HG03457 (cell line): ENCODE measurements around the gene GRAMD4.

Experiments used
- ATAC-seq: cut with Tn5 transposase; IDR thresholded peaks from one replicate; pipeline ENCODE4 v1.9.1; 2021; ENCODE audit warnings: moderate number of reproducible peaks; ENCODE audit not compliant: unreplicated experiment

The GRAMD4 gene

DNA sequence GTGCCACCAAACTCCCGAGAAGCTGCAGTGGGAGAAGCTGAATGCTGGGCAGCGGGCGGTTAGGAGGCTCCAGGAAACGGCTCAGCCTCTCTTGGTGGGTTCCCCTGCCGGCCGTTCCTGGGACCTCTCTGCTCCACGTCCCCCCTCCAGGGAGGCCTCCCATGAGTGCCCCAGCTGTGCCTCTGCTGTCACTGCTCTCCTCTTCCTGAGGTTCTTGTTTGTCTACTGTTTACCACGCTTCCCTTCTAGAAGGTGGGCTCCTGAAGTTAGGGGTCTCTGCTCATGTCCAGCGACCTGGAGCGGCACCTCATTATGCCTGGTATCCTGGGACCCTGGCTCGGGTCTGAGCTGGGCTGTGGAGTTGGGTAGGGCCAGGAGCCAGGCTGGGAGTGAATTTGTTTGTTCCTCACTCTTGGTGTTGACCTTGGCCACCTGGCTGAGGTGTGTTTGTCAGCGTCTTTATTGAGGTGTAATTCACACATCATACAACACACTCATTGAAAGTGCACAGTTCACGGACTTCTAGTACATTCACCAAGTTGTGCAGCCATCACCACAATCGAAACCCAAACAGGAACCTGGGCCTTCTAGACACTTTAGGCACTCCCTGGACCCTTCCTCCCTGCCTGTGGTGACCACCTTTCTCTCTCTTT is 37.8 kb upstream of the GRAMD4 start:
- no peak for ATAC-seq

DNA sequence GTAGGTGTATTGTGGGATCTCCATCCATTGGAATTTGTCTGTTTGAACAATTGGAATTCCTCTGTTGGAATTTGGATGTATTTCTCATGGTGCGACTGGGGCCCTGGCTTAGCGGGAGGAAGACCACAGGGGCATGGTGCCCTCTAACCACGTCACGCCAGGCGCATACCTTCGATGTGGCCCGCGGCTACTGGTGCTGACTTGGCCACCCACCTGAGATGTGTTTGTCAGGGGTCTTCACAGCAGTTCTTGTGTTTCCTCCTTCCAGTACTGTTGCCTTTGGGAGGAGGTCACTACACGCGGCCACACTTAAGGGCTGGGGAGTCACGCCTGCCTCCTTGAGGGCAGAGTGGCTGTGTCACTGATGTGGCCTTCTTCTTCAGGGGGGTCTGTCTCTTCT is 36.6 kb upstream of the GRAMD4 start:
- no peak for ATAC-seq

DNA sequence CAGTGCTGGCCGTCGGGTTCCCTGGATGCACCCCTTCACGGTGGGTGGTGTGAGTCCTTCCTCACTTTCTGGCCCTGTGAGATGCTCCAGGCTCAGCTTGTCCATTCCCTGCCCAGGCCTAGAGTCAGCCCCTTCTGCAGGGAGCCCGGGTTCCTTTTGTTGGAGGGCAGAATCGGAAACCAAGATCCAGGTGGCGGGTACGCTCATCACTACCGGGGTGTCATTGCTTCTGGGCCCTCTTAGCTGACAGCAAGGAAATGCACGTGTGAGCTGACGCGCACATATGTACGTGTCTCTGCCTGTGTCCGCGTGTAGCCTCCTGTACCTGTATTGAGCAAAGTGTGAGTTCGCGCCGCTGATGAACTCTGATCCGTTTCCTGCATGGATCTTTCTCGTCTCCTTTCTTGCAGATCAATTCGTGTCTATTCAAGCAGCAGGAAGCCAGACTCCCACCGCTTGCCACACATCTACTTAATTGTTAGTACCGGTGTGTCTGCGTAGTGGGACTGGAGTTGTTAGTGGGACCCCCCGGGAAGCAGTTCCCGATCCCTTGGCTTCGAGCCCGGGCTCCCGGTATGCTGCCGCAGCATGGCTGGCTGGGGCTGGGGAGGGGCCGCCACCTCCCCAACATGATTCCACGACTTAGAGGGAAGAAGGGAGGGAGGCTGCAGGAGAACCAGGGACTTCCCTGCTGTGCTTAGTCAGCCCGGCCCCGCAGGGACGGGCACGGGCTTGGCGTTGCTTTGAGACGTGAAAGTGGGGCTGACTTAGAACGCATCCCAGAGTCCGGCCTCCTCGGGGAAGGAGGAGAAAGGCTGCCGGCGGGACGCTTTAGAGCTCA is 35.9 kb upstream of the GRAMD4 start:
- ATAC-seq: no peak

DNA sequence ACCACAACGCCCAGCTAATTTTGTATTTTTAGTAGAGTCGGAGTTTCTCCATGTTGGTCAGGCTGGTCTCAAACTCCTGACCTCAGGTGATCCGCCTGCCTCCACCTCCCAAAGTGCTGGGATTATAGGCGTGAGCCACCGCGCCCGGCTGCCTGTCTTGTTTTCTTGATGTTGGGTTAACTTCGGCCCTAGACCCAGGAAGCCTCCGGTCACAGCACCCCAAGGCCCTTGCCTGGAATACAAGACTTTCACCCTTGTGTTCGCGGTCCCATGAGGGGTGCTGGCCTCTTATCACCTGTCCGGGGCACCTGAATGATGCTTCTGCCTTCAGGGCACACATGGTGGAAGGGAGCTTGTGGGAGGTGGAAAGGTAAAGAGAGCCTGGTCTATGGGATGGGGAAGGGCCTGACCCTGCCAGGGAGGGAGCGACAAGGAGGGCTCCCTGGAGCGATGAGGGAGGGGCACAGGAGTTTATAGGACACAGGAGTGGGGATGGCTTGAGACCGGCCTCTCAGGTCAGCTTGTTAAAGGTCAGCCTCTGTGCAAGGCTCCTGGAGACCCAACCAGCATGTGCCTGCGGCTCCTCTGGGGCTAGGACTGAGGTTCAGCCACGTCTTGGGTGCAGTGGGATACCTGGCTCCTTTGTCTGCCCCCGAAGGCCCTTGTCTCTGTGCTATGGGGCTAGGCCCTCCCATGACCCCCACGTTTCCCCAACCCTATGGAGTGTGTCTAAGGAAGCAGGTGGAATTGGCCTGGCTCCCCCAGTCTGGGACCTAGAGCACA is 34.7 kb upstream of the GRAMD4 start:
- ATAC-seq: no peak

DNA sequence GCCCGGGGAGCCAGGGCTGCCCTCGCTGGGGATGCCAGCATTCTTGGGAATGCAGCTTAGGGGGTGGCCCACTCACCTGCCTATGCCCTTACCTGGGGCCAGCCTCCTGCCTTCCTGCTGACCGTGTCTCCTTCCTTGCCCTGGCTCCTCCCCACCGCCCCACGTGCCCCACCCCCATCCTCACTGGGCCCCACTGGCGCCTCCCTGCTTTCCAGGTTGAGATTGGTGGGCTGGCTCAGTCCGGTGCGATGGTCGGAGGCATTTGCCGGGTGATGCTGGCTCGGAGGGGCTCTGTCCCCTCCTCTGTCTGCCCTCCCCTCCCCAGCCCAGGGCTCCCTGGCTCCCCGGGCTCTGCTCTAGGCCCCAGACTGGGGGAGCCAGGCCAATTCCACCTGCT is 34.1 kb upstream of the GRAMD4 start:
- ATAC-seq: no peak

DNA sequence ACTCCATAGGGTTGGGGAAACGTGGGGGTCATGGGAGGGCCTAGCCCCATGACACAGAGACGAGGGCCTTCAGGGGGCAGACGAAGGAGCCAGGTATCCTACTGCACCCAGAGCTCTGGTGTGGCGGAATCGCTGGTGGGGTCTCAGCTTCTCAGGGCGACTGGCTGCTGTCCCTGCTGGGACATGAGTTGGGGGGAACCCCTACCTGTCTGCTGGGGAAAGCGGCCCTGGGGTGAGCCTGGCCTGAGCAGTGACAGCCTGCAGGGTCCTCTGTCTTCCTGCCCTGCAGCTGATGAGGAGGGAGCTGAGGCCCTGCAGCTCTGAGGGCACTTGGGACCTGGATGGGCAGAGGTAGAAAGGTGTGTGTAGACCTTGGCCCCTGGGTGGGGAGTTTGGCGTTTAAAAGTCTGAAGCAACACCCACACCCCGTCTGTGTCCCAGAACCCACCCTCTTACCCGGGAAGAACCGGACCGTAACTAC is 33.6 kb upstream of the GRAMD4 start:
- ATAC-seq: no peak

DNA sequence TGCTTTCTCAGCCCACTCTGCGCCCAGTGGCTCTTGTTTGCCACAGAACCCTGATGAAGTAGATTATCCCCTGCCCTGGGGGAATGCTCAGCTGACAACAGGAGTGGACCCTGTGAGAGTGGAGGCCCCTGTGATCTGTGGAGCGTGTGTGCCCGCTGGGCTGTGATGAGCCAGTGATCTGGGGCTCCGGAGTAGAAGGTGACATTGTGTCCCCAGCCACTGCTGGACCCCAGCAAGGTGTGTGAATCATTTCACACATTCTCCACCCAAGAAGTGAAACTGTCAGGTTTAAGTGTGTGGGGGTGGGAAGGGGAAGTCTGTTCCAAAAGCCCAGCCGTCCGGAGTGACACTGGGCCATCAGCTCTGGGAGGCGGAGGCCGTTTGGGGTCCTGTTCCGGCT is 33.1 kb upstream of the GRAMD4 start:
- ATAC-seq: peak; percentile 35

DNA sequence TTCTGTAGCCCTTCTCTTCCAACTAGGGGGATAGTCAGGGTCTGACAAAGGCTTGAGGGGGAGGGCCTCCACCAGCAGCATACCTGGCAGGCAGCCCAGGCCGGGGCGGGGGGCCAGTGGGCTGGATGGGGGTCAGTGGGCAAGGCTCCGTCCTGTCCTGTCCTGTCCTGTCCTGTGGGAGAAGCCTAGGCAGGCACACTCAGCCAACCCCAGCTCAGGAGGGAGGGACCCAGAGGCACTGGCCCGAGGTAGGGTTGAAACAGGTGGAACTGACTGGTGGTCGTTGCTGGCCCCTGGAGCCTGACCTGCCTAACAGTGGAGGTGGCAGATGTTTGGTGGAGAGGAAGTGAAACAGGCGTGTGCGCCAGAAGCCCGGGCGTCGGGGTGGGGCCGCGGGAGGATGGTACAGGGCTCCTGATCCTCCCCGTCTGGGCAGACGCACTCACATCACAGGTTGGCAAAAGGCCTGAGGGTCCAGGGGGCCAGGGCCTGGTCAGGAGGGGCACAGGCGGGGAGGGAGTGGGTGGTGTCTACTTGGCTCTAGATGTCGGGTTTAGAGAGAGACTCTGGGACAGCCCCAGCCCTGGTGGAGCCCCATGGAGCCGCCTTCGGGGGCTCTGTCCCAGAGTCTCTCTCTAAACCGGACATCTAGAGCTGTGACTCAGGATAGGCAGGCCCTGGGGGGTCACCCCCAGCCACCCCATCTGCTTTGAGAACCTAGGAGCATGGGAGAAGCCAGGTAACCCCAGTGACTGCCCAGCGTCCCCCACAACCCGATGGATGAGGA is 32.5 kb upstream of the GRAMD4 start:
- ATAC-seq: peak; percentile 36

DNA sequence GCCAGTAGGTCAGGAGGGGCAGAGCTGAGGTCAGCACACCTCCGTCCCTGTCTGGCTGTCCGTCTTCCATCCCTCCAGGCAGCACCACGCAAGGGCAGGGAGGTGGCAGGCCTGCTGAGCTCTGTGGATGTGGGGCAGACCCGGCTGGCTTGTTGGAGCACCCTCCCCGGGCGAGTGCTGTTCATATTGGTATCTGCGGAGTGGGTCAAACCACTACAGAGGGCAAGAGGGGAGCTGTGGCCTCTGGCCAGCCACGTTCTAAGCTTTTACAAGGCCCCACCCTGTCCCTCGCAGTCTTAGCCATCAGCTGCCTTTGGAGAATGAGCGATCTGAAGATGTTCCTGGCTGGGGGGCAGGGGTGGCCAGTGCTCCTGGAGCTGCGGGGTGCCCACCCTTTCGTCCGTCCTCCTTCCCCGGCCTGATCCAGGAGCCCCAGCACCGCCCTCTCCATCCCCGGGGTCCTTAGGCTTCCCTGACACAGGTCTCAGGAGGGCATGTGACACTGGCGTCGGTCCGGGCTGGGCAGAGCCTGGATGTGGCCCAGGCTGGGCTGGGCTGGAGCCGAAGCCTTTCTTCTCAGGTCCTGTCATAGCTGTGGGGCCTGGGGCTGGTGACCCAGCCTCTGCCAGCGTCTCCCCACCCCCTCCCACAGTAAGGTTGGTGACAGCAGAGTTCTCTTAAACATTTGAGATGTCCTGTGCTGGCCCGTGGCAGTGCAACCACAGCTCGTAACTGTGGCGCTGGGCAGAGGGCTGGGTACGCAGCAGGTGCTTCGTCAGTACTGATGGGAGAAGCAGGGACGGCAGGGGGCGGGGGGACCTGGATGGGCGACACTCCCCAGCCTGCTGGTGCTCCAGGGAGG is 31.7 kb upstream of the GRAMD4 start:
- ATAC-seq: no peak

DNA sequence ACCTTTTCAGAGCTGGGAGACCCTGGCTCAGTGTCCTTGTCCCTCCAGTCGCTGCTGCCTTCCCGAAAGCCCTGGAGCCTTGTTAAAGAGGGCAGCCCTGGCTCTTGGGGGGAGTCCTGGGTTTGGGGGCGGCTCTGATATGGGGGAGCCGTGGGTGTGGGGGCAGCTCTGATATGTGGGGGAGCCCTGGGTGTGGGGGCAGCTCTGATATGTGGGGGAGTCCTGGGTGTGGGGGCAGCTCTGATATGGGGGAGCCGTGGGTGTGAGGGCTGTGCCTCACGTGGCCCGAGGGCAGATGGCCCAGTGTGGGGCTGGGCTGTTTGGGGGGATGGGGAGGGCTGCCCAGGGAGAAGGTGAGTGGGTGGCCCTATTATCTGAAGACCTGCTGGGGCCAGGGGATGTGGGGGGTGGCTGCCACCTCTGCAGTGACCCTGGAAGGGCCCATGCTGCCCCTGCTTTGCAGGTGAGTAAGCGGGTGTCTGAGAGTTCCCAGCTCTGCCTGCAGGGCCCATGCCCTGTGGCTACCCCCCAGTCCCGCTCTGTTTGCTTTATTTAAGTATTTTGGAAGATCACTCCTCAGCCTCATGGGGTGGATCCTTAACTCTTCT is 30.9 kb upstream of the GRAMD4 start:
- ATAC-seq: no peak

DNA sequence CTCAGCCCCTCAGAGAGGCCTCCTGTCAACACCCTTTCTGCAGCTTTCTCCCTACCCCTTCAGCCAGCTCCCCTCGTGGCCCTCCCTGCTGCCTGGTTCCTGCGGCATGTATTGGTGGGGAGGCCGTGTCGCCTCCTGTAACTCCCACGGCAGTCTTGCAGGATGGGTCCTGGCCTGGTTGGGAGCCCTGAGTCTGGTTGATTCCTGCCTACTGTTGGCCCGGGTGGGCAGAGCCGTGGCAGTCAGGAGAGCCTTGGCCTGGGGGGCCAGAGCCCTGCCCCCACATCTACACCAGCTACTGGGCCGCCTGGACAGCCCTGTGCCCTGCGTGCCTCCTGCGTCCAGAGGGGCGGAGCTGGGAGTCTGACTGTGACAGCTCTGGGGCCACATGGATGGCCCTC is 30.3 kb upstream of the GRAMD4 start:
- ATAC-seq: no peak

DNA sequence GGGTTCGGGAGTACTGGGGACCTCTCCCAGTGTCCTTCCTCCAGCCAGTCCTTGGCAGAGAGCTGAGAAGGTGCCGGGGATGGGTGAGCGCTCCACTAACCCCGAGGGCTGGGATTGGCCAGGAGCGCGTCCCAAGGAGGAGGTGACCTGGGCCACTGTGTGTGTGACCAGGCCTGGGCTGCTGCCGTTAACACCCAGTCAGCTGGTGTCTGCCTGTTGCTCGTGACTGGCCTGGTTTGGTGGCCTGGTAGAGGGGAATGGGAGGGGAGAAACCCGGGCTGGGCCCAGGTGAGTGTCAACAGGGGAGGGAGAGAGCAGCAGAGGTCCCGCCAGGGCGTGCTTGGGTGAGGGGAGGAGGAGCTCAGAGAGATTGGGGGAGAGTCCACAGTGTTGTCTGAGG is 29.9 kb upstream of the GRAMD4 start:
- ATAC-seq: no peak

DNA sequence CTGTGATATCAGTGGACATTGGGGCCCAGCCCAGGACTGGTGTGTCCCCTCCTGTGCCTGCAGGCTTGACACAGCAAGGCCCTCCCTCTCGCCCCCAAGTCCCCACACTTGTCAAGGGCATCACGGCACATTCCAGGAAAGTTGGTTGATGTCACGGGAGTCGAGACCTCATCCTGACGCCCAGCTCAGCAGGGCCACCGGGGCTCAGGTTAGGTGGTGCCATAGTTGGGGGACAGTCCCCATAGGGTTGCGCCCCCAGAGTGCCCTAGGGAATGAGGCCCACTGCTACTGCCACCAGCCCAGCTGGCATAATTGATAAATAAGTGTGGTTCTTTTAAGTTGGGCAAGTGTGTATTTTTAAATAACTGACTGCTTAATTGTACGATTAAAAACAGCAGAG is 28.3 kb upstream of the GRAMD4 start:
- no peak for ATAC-seq

DNA sequence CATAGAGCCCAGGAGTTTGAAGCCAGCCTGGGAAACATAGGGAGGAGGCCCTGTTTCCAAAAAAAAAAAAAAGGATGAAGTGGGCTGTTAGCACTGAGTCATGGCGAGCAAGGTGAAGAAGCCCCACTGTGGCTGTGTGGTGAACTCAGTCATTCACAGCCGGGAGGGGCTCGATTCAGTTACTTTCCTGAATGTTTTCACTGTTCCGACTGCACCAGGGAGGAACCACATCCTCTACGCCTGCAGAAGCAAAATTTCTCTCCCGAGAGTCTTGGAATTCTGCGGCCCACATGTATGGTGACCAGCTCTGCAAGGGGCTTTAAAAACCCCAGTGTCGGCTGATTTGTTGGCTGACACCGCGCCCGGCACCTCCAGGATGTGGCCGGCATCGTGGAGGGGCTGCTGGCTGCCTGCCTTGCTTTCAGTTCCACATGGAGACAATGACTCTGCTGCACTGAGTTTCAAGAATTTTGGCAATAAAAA is 27.8 kb upstream of the GRAMD4 start:
- ATAC-seq: no peak

DNA sequence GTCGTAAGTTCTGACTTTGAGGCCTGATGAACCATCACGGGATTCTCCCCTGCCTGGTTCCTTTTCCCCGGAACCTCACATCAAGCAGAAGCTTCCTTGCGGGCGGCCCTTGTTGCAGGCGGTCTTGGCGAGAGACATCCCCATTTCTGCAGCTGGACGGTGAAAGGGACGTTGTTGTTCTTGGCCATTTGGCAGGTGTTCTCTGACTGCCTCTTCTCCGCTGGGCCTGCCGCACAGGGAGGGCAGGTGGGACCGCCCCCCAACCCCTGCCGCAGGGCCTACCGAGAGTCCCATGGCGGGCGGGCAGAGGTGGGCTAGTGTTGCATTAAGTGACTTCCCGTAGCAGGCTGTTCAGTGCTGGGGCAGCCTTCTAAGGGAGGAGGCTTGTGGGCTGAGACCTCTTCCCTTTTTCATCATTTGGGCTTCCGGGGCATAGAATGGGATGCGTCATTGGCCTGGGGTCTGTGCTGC is 26.9 kb upstream of the GRAMD4 start:
- ATAC-seq: no peak

DNA sequence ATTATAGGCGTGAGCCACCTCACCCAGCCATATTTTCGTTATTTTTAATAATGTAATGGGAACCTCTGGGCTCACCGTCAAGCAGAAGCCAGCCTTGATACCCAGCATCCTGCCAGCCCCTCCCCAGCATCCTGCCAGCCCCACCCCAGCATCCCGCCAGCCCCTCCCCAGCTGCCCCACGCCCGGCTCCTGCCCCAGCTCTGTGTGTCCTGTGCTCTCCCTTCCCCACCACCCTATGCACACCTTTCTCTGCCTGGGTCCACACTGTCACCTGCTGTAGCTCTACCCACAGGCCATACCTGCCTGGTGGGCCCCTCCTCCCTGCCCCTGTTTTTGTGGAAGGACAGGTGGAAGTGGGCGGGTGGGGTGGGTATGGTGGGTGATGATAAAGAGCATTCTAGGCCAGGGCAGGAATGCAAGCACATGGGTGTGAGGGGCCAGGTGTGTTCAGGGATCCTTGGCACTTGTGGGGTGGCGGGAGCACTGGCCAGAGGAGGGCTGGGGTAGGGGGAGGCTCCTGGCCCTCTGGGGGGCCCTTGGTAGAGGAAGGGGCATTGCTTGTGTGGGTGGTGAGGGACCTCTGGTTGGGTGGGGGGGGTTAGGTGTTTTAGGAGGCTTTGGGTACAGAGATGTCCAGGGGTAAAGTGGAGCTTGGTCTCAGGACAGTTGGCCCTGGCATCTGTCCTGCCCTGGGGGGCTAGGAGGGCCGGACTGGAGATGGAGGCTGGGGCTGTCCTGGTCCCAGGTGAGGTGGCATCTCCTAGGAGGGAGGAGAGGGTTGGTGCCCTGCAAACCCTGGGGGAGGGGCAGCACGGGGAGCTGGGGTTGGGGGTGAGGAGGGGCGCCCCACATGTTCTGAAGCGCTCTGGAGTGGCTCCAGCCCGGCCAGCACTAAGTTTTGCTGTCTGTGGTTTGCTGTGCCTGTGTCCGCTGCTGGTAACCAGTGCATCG is 25.9 kb upstream of the GRAMD4 start:
- no peak for ATAC-seq

DNA sequence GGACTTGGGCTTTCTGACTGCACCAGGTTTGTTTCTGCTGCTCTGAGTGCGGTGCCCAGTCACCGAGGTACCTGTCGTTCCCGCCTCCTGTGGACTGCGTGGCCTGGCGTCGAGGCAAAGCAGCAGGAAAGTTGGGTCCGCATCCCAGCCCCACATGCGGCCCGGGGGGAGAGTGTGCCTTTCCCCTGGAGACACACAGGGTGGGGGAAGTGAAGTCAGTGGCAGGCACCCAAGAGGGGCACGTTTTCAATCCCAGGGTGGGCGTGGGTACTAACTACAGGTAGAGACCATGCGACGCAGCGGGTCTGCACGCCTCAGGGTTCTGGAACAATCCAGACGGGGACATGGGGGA is 25.3 kb upstream of the GRAMD4 start:
- ATAC-seq: no peak

DNA sequence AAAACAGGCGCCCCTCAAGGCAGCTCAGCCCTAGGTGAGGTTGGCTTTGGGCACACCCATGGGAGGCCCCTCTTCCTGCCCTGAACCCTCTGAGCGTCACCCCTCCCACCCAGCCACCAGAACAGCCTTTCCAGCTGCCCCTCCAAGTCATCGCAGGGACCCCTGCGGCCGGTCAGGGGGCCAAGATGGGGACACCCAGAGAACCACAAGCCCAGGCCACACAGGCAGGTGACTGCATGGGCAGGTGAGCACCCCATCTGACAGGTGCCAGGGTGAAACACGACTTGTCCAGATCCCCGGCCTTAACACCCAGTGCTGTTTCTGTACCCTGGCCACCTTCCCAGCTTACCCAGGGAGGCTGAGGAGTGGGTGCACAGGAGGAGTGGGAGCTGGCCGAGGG is 24.6 kb upstream of the GRAMD4 start:
- no peak for ATAC-seq
